ENCODE measurements around the gene CEP128. TPM values are rescaled to one million over a fixed set of nuclear protein-coding genes. Genes with fewer than 3 reads are reported as not detected.

The CEP128 gene
- total and polyA plus RNA-seq, 7 donors = 0.79 to 2.3 (median 1.8) TPM

DNA sequence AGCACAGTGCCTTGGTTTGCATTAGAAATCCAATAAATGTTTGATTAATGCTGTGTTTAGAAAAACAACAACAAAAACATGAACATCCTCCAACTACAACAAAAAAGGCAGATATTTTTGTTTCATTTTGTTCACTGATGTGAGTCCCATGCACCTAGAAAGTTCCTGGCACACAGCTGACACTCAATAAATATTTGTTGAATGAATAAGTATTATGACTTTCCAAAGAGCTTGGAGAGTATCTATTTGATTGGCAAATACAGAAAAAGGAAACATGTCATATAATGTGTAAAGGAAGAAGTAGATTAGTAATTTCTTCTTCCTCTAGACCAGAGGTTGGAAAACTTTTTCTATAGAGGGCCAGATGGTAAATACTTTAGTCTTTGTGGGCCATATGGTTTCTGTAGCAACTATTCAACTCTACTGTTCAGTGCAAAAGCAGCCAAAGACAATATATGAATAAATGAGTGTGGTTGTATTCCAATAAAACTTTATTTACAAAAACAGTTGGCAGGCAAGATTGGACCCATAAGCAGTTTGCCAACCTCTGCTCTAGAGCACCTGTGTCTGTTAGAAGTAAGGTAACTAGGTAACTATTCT is 417.9 kb downstream of the CEP128 start:
- Histone ChIP-seq H3K36me3 (ENCODE audit: insufficient read depth in 1 of 2, low read depth in 1 of 2) (no peaks in the 10 kb centered on the region), H3K4me1 (no peaks in the 10 kb centered on the region), H3K27ac (no peak overlapping the region), H3K4me3 (no peak overlapping the region), H3K9me3 (no peaks in the 10 kb centered on the region), H3K27me3 (ENCODE audit: insufficient read depth in 3 of 3, low read length in 2 of 3) (no peaks in the 10 kb centered on the region)
- ATAC-seq = no peak
- intact Hi-C loops (cut with DNase I) = no loop called here
- TF ChIP-seq, protein P1, sequence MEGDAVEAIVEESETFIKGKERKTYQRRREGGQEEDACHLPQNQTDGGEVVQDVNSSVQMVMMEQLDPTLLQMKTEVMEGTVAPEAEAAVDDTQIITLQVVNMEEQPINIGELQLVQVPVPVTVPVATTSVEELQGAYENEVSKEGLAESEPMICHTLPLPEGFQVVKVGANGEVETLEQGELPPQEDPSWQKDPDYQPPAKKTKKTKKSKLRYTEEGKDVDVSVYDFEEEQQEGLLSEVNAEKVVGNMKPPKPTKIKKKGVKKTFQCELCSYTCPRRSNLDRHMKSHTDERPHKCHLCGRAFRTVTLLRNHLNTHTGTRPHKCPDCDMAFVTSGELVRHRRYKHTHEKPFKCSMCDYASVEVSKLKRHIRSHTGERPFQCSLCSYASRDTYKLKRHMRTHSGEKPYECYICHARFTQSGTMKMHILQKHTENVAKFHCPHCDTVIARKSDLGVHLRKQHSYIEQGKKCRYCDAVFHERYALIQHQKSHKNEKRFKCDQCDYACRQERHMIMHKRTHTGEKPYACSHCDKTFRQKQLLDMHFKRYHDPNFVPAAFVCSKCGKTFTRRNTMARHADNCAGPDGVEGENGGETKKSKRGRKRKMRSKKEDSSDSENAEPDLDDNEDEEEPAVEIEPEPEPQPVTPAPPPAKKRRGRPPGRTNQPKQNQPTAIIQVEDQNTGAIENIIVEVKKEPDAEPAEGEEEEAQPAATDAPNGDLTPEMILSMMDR (IDR thresholded peaks at IDR 0.05) = no peak
- no peak for DNase-seq

DNA sequence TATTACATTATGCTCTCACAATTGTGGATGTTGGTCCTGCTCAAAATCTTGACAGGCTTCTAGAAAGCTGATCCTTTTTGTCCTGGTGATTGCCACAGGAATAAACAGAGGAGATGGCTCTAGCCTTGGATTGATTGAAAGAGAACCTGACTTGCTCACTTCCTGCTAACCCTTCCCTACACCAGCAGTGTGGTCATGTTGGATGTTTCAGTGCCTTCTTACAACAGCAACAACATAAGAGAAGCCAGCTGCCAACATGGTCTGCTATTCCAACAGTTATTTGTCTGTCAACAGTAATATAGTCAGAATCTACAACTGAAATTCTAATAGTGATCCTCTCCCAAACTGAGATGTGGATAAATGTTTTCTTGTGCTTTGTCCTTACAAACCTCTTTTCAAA is 418.6 kb downstream of the CEP128 start:
- Histone ChIP-seq H3K27me3 (ENCODE audit: insufficient read depth in 3 of 3, low read length in 2 of 3) (no peaks in the 10 kb centered on the region), H3K4me3 (no peak overlapping the region), H3K4me1 (no peaks in the 10 kb centered on the region), H3K27ac (no peak overlapping the region), H3K9me3 (no peaks in the 10 kb centered on the region), H3K36me3 (ENCODE audit: insufficient read depth in 1 of 2, low read depth in 1 of 2) (no peaks in the 10 kb centered on the region)
- intact Hi-C loops (cut with DNase I) = no loop called here
- TF ChIP-seq, protein P1 (IDR thresholded peaks at IDR 0.05) = no peak
- ATAC-seq (no peak), DNase-seq (no peak)

DNA sequence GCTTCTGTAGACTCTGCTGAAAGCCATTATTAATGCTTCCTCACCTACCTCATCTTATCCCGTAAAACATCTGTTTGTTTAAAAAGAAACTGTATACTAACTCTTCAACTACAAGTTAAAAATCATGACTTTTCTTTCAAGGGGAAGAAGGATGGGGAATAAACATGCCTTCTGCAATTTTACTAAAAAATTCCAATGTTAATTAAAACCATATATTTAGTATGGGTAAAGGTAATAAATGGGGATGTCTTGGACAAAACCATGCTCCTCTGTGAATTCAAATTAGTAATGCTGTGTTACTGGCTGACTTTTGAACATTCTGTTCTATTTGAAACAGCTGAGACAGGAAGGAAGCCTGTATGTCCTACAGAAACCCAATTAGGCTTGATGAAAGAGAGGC is 419.1 kb downstream of the CEP128 start:
- no peaks in the 10 kb centered on the region for H3K27me3 ChIP-seq (ENCODE audit: insufficient read depth in 3 of 3, low read length in 2 of 3)
- DNase-seq (no peak), ATAC-seq (no peak)
- 66 to 88% (median 75%) methylated on average over 1 of the region's 1 CpG for WGBS, 3 donors
- H3K9me3 ChIP-seq = no peaks in the 10 kb centered on the region
- intact Hi-C loops (cut with DNase I) = no loop called here
- no peaks in the 10 kb centered on the region for H3K36me3 ChIP-seq (ENCODE audit: insufficient read depth in 1 of 2, low read depth in 1 of 2)
- H3K27ac ChIP-seq = no peak overlapping the region
- H3K4me3 ChIP-seq = no peak overlapping the region
- no peaks in the 10 kb centered on the region for H3K4me1 ChIP-seq
- TF ChIP-seq, protein P1 (IDR thresholded peaks at IDR 0.05) = no peak

DNA sequence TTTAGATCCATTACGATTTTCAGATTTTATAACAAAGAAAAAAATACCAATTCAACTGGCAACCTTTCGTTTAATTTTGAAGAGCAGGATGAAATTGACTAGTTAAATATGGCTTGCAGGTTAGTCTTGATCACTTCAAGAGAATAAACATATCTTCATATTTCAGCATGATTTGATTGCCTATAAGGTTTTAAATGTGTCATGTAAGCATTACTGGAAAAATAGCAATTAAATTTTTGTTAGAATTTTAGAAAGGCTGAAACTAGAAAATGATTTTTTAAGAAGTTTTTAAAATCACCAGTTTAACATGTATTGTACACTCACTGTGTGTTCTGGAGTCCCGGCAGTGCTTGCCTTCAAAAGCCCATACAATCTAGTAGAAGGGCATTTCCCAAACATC is 420.1 kb downstream of the CEP128 start:
- ATAC-seq (no peak), DNase-seq (no peak)
- Histone ChIP-seq H3K27ac (no peak overlapping the region), H3K4me3 (no peak overlapping the region), H3K27me3 (ENCODE audit: insufficient read depth in 3 of 3, low read length in 2 of 3) (no peaks in the 10 kb centered on the region), H3K9me3 (no peaks in the 10 kb centered on the region), H3K4me1 (no peaks in the 10 kb centered on the region), H3K36me3 (ENCODE audit: insufficient read depth in 1 of 2, low read depth in 1 of 2) (no peaks in the 10 kb centered on the region)
- TF ChIP-seq, protein P1 (IDR thresholded peaks at IDR 0.05) = no peak
- 97 to 98% (median 97%) methylated on average over 3 of the region's 3 CpGs for WGBS, 3 donors
- intact Hi-C loops (cut with DNase I) = no loop called here

DNA sequence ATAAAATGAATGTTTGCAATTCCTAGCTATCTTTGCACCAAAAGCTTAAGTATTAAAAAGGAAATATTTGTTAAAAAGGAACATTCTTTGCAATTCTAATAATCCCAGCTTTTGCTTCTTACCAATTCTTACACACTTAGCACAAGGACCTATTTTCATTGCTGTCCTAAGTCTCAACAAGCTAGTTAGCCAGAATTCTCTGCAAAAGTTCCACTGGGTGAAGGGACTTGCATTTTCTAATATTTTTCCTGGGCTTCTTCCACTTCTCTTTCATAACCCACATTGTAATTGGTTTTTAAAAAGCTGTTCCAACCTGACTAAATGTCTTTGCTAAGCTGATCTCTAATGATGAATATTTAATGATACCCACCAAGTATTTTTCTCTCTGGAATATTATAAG is 422.5 kb downstream of the CEP128 start:
- intact Hi-C loops (cut with DNase I) = no loop called here
- no peak for ATAC-seq
- no peak overlapping the region for H3K4me3 ChIP-seq
- DNase-seq = no peak
- TF ChIP-seq, protein P1 (IDR thresholded peaks at IDR 0.05) = no peak
- H3K9me3 ChIP-seq = no peaks in the 10 kb centered on the region
- H3K27me3 ChIP-seq (ENCODE audit: insufficient read depth in 3 of 3, low read length in 2 of 3) = no peaks in the 10 kb centered on the region
- peaks cover 0 to 4% of the 10 kb centered on the region in 2 donors for H3K36me3 ChIP-seq (ENCODE audit: insufficient read depth in 1 of 2, low read depth in 1 of 2)
- H3K27ac ChIP-seq = no peak overlapping the region
- no peaks in the 10 kb centered on the region for H3K4me1 ChIP-seq

All from psoas muscle (tissue), 8 donors.